ENCODE results near the gene PRRG1.

Gene PRRG1

GRCh38 chrX:37470711-37471110 lies 121.5 kb downstream of the PRRG1 start:
- no peak overlapping the region for H3K4me3 ChIP-seq (ENCODE audit: insufficient read depth, low read length, poor library complexity, severe bottlenecking)
- no peak overlapping the region for H3K27ac ChIP-seq (ENCODE audit: low read depth, low read length)
- no peaks in the 10 kb centered on the region for H3F3A ChIP-seq (ENCODE audit: insufficient read depth)
- no peaks in the 10 kb centered on the region for H3K9me3 ChIP-seq (ENCODE audit: insufficient read depth, low read length)
- H3K9ac ChIP-seq (ENCODE audit: low read length), result no peak overlapping the region
- TF ChIP-seq CTCF (IDR thresholded peaks at IDR 0.05; ENCODE audit: insufficient read depth, low read length, poor library complexity, severe bottlenecking), result no peak
- H3K9me2 ChIP-seq (replicated peaks; ENCODE audit: insufficient read depth, low read length), result no peaks in the 10 kb centered on the region
- H3K4me2 ChIP-seq (ENCODE audit: low read depth, low read length, poor library complexity, severe bottlenecking), result no peak overlapping the region
- H3K27me3 ChIP-seq (ENCODE audit: low read length), result no peaks in the 10 kb centered on the region
- no peaks in the 10 kb centered on the region for H3K36me3 ChIP-seq (ENCODE audit: low read length)
- no peaks in the 10 kb centered on the region for H4K20me1 ChIP-seq (ENCODE audit: low read depth, low read length)
- H3K79me2 ChIP-seq (ENCODE audit: insufficient read depth, low read length), result no peaks in the 10 kb centered on the region
- H2AFZ ChIP-seq (ENCODE audit: low read depth, low read length, severe bottlenecking), result no peak overlapping the region

GRCh38 chrX:37472836-37473235 lies 123.7 kb downstream of the PRRG1 start:
- Histone ChIP-seq H3K36me3 (ENCODE audit: low read length) (no peaks in the 10 kb centered on the region), H3K9me2 (replicated peaks; ENCODE audit: insufficient read depth, low read length) (no peaks in the 10 kb centered on the region), H3K4me3 (ENCODE audit: insufficient read depth, low read length, poor library complexity, severe bottlenecking) (no peak overlapping the region), H3F3A (ENCODE audit: insufficient read depth) (no peaks in the 10 kb centered on the region), H2AFZ (ENCODE audit: low read depth, low read length, severe bottlenecking) (no peak overlapping the region), H3K9me3 (ENCODE audit: insufficient read depth, low read length) (no peaks in the 10 kb centered on the region), H3K27ac (ENCODE audit: low read depth, low read length) (no peak overlapping the region), H3K4me2 (ENCODE audit: low read depth, low read length, poor library complexity, severe bottlenecking) (no peak overlapping the region), H3K27me3 (ENCODE audit: low read length) (no peaks in the 10 kb centered on the region), H4K20me1 (ENCODE audit: low read depth, low read length) (no peaks in the 10 kb centered on the region), H3K79me2 (ENCODE audit: insufficient read depth, low read length) (no peaks in the 10 kb centered on the region), H3K9ac (ENCODE audit: low read length) (no peak overlapping the region)
- TF ChIP-seq EZH2phosphoT487 (conservative IDR thresholded peaks at IDR 0.05; ENCODE audit: low read length), result no peak
- TF ChIP-seq CTCF (IDR thresholded peaks at IDR 0.05; ENCODE audit: insufficient read depth, low read length, poor library complexity, severe bottlenecking), result no peak

- no peaks in the 10 kb centered on the region for H3K79me2 ChIP-seq (ENCODE audit: insufficient read depth, low read length)
- no peak for TF ChIP-seq EZH2phosphoT487 (conservative IDR thresholded peaks at IDR 0.05; ENCODE audit: low read length)
- TF ChIP-seq CTCF (IDR thresholded peaks at IDR 0.05; ENCODE audit: insufficient read depth, low read length, poor library complexity, severe bottlenecking), result no peak
- no peaks in the 10 kb centered on the region for H3K9me3 ChIP-seq (ENCODE audit: insufficient read depth, low read length)
- no peaks in the 10 kb centered on the region for H3K36me3 ChIP-seq (ENCODE audit: low read length)
- H4K20me1 ChIP-seq (ENCODE audit: low read depth, low read length), result no peaks in the 10 kb centered on the region
- no peak overlapping the region for H3K27ac ChIP-seq (ENCODE audit: low read depth, low read length)
- no peak overlapping the region for H3K9ac ChIP-seq (ENCODE audit: low read length)
- H3K27me3 ChIP-seq (ENCODE audit: low read length), result no peaks in the 10 kb centered on the region
- H3K4me2 ChIP-seq (ENCODE audit: low read depth, low read length, poor library complexity, severe bottlenecking), result no peak overlapping the region
- H3F3A ChIP-seq (ENCODE audit: insufficient read depth), result no peaks in the 10 kb centered on the region
- no peaks in the 10 kb centered on the region for H3K9me2 ChIP-seq (replicated peaks; ENCODE audit: insufficient read depth, low read length)
- H2AFZ ChIP-seq (ENCODE audit: low read depth, low read length, severe bottlenecking), result no peak overlapping the region
- no peak overlapping the region for H3K4me3 ChIP-seq (ENCODE audit: insufficient read depth, low read length, poor library complexity, severe bottlenecking)
Measured at GRCh38 chrX:37474478-37474877, 125.3 kb downstream of the PRRG1 start.
